HG03039 (cell line): Measurements from ENCODE around the gene FHOD3.
A peak's percentile ranks its signal among the peaks of the same experiment; 100 is the strongest.

ENCODE experiments used
- ATAC-seq: cut with Tn5 transposase; IDR thresholded peaks from one replicate; pipeline ENCODE4 v1.9.1; 2021; ENCODE audit warnings: mild to moderate bottlenecking, moderate library complexity; ENCODE audit not compliant: unreplicated experiment

The FHOD3 gene

GRCh38 chr18:36295880-36296301 is 1.6 kb upstream of the FHOD3 start:
- no peak for ATAC-seq

- no peak for ATAC-seq
Observed at GRCh38 chr18:36296650-36297416, 680 bp upstream of the FHOD3 start.

- ATAC-seq = peak; percentile 16
Observed at GRCh38 chr18:36298126-36298741, 721 bp downstream of the FHOD3 start.

GRCh38 chr18:36299015-36299414 is 1.5 kb downstream of the FHOD3 start:
- no peak for ATAC-seq

GRCh38 chr18:36300211-36300610 is 2.7 kb downstream of the FHOD3 start:
- no peak for ATAC-seq

GRCh38 chr18:36301884-36302283 is 4.4 kb downstream of the FHOD3 start:
- no peak for ATAC-seq

GRCh38 chr18:36302676-36303075 is 5.2 kb downstream of the FHOD3 start:
- no peak for ATAC-seq

GRCh38 chr18:36303211-36303844 is 5.8 kb downstream of the FHOD3 start:
- no peak for ATAC-seq

GRCh38 chr18:36304723-36305122 is 7.2 kb downstream of the FHOD3 start:
- ATAC-seq = no peak

- ATAC-seq = no peak
Observed at GRCh38 chr18:36305375-36305774, 7.9 kb downstream of the FHOD3 start.

- ATAC-seq = no peak
Observed at GRCh38 chr18:36307513-36307912, 10.0 kb downstream of the FHOD3 start.

- ATAC-seq = no peak
Observed at GRCh38 chr18:36308711-36309435, 11.4 kb downstream of the FHOD3 start.

GRCh38 chr18:36309436-36310391 is 12.2 kb downstream of the FHOD3 start:
- no peak for ATAC-seq

- ATAC-seq = no peak
Observed at GRCh38 chr18:36311026-36311570, 13.6 kb downstream of the FHOD3 start.

- ATAC-seq = no peak
Observed at GRCh38 chr18:36312806-36313395, 15.4 kb downstream of the FHOD3 start.

GRCh38 chr18:36314098-36314497 is 16.6 kb downstream of the FHOD3 start:
- no peak for ATAC-seq

- no peak for ATAC-seq
Observed at GRCh38 chr18:36314754-36315153, 17.2 kb downstream of the FHOD3 start.

- no peak for ATAC-seq
Observed at GRCh38 chr18:36315736-36316135, 18.2 kb downstream of the FHOD3 start.

- no peak for ATAC-seq
Observed at GRCh38 chr18:36316246-36316645, 18.7 kb downstream of the FHOD3 start.
